Tibial artery (tissue), 4 donors: ENCODE results near the gene NFATC4.

Experiments
- DNase-seq, 2 donors: peaks; one replicate each; pipeline ENCODE4 v3.0.0-alpha.2; 2019
- H3K27ac ChIP-seq, 2 donors: fragments of 200-600 bp; sonication (generic) in 1 of 2; 1 replicate in 1 of 2; 2 replicates in 1 of 2; pipeline ENCODE4 v1.5.1; 2018 to 2019; ENCODE audit warnings: mild to moderate bottlenecking in 1 of 2
- H3K27me3 ChIP-seq, 2 donors: fragments of 200-600 bp; sonication (generic) in 1 of 2; one replicate each; pipeline versions ENCODE4 v1.5.1 to v1.6.0; 2016 to 2019
- H3K36me3 ChIP-seq, 3 donors: fragments of 200-600 bp; sonication (generic) in 2 of 3; one replicate each; pipeline ENCODE4 v1.5.1; 2016 to 2019; ENCODE audit warnings: mild to moderate bottlenecking in 2 of 3
- H3K4me1 ChIP-seq, 4 donors: fragments of 200-600 bp; sonication (generic) in 2 of 4; 1 replicate in 3 of 4; 2 replicates in 1 of 4; pipeline ENCODE4 v1.5.1; 2016 to 2019
- H3K4me3 ChIP-seq, 2 donors: fragments of 200-600 bp; sonication (generic) in 1 of 2; 1 replicate in 1 of 2; 2 replicates in 1 of 2; pipeline ENCODE4 v1.5.1; 2018 to 2019; ENCODE audit warnings: mild to moderate bottlenecking in 2 of 2
- H3K9me3 ChIP-seq, 3 donors: fragments of 200-600 bp; sonication (generic) in 1 of 3; one replicate each; pipeline ENCODE4 v1.5.1; 2016 to 2019
- CTCF ChIP-seq, 2 experiments: fragments of 200-600 bp in 1 of 2; fragments of 450-650 bp in 1 of 2; IDR thresholded peaks; one replicate each; pipeline ENCODE4 v1.5.1; 2017 to 2019; ENCODE audit warnings: antibody characterized with exemption in 2 of 2, mild to moderate bottlenecking in 1 of 2, moderate library complexity in 1 of 2
- intact Hi-C: fragments of 100-400 bp; cut with DNase I; formaldehyde crosslinking; loops from one replicate; pipeline ENCODE4 v1.15.0; 2023; ENCODE audit warnings: low total_unique reads

Gene NFATC4

GRCh38 chr14:24367514-24368211, at the start of gene NFATC4:
TSS of gene NFATC4 (plus strand) at chr14:24368184. CDS start at chr14:24368341, 157 bp downstream.
- Histone ChIP-seq H3K36me3 (peaks cover 0 to 9% (median 9%) of the 10 kb centered on the region in 3 donors), H3K9me3 (no peaks in the 10 kb centered on the region), H3K4me1 (peaks cover 0 to 40% (median 26%) of the 10 kb centered on the region in 4 donors), H3K4me3 (peak within 1 kb of the TSS; percentile 74 to 84), H3K27me3 (no peaks in the 10 kb centered on the region), H3K27ac (peak within 1 kb of the TSS; percentile 97 to 98)
- intact Hi-C loops: loop anchor here (2.0 kb wide), 1 partner anchor 63 kb away; no protein-coding TSS in a partner anchor
- TF ChIP-seq CTCF (IDR thresholded peaks at IDR 0.05): no peak
- DNase-seq: peak; percentile 88 to 92

- H3K36me3 ChIP-seq: no peaks in the 10 kb centered on the region
- peaks cover 0 to 42% of the 10 kb centered on the region in 2 donors for H3K27me3 ChIP-seq
- intact Hi-C loops: no loop called here
- peaks cover 0 to 3% (median 1%) of the 10 kb centered on the region in 4 donors for H3K4me1 ChIP-seq
- DNase-seq: no peak
- H3K9me3 ChIP-seq: no peaks in the 10 kb centered on the region
- TF ChIP-seq CTCF (IDR thresholded peaks at IDR 0.05): no peak
- H3K27ac ChIP-seq: no peak overlapping the region
- H3K4me3 ChIP-seq: no peak overlapping the region
Observed at GRCh38 chr14:24321212-24321975, 46.6 kb upstream of the NFATC4 start.

GRCh38 chr14:24322672-24323071, 45.3 kb upstream of the NFATC4 start:
- no peaks in the 10 kb centered on the region for H3K36me3 ChIP-seq
- no peak overlapping the region for H3K27ac ChIP-seq
- intact Hi-C loops: no loop called here
- H3K4me3 ChIP-seq: no peak overlapping the region
- H3K27me3 ChIP-seq: peaks cover 0 to 31% of the 10 kb centered on the region in 2 donors
- no peak for TF ChIP-seq CTCF (IDR thresholded peaks at IDR 0.05)
- no peaks in the 10 kb centered on the region for H3K4me1 ChIP-seq
- no peaks in the 10 kb centered on the region for H3K9me3 ChIP-seq
- no peak for DNase-seq

- intact Hi-C loops: no loop called here
- TF ChIP-seq CTCF (IDR thresholded peaks at IDR 0.05): no peak
- no peaks in the 10 kb centered on the region for H3K4me1 ChIP-seq
- DNase-seq: no peak
- H3K36me3 ChIP-seq: no peaks in the 10 kb centered on the region
- H3K4me3 ChIP-seq: no peak overlapping the region
- H3K27me3 ChIP-seq: peaks cover 0 to 26% of the 10 kb centered on the region in 2 donors
- no peaks in the 10 kb centered on the region for H3K9me3 ChIP-seq
- no peak overlapping the region for H3K27ac ChIP-seq
Observed at GRCh38 chr14:24323341-24323740, 44.6 kb upstream of the NFATC4 start.

- Histone ChIP-seq H3K9me3 (no peaks in the 10 kb centered on the region), H3K36me3 (no peaks in the 10 kb centered on the region), H3K4me3 (no peak overlapping the region), H3K4me1 (no peaks in the 10 kb centered on the region), H3K27me3 (peaks cover 0 to 19% of the 10 kb centered on the region in 2 donors), H3K27ac (no peak overlapping the region)
- no peak for TF ChIP-seq CTCF (IDR thresholded peaks at IDR 0.05)
- intact Hi-C loops: no loop called here
- no peak for DNase-seq
Observed at GRCh38 chr14:24324024-24324423, 44.0 kb upstream of the NFATC4 start.
